CD4-positive, alpha-beta T cell treated with Interleukin-21 for 1 hour (primary cell): ENCODE results near the gene SRPK2.
"Not testable (repeated sequence)": the region's sequence is repeated elsewhere in the genome, so short reads cannot be mapped to it uniquely, and the experiment has no call there.

ENCODE experiments used
- DNase-seq: peaks from one replicate; pipeline ENCODE4 v3.0.0-alpha.2; 2020

Gene SRPK2

DNA sequence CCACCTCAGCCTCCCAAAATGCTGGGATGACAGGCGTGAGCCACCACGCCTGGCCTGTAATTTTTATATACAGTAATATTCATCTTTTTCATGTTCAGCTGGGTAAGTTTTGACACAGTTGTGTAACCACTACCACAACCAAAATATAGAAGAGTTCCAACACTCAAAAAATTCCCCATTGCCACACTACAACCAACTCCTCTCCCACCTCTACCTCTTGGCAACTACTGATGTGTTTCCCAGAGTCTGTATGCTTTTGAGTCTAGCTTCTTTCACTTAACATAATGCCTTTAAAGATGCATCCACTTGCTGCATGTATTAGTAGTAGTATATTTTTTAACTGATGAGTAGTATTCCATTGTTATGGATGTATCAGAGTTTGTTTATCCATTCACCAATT lies 90.7 kb downstream of the SRPK2 start:
- no peak for DNase-seq

DNA sequence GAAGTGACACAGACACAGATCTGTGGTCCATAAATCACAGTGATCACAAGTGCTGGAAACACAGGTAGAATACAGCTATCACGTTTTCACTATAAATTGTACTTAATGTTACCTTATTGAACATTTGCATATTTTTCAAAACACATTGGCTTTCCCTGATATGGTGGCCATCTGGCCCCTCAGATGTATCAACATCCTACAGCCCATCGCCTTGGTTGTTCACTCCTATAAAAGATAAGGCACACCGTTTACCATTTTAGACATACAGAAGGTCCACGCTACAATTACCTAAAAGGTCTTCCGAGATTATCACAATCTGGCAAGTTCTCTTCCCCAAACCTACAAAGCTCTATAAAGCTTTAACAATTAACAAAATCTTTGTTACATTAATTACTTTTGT lies 91.4 kb downstream of the SRPK2 start:
- no peak for DNase-seq

DNA sequence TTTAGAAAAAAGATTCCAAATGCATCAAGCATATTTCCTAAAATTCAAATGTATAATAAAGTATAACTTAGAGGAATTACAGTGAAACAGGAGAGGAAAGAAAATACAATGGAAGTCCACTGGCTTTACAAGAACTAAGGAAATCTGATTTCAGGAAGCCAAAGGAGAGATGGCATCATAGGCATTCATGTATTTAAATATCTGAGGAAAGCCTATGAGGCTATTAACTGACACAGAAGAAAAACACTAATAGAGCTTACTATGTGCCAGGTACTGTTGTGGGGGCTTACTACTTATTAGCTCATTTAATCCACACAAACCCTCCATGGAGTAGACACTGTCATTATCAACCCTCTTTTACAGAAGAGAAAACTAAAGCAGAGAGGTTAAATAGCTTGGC lies 92.2 kb downstream of the SRPK2 start:
- no peak for DNase-seq

DNA sequence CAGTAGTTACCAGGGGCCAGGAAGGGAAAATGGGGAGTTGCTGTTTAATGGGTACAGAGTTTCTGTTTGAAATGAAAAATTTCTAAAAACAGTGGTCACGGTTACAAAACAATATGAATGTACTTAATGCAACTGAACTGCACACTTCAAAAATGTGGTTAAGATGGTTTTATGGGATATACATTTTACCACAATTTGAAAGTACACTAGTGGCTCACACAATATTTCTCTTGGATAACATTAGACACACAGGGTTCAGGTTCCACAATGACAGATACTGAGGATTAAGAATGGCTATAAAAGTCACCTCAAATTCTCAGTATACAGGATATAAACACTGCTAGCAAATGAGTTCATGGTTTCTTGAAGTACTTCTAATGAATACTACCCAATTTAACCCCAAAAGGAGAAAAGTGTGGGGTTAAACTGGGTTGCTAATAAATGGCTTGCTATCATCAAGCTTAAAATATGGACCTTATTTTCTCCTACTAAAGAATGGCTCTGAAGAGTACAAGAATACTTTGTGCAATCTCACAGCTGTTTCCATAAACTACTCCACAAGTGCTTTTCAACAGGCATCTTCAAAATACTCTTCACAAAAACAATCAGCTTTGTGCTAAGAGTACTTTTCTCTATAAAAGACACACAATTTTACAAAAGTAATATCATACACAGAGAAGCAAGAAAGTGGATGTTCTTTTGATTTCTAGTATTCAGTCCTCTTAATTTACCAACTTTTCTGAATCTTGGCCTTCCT lies 92.9 kb downstream of the SRPK2 start:
- DNase-seq: no peak

DNA sequence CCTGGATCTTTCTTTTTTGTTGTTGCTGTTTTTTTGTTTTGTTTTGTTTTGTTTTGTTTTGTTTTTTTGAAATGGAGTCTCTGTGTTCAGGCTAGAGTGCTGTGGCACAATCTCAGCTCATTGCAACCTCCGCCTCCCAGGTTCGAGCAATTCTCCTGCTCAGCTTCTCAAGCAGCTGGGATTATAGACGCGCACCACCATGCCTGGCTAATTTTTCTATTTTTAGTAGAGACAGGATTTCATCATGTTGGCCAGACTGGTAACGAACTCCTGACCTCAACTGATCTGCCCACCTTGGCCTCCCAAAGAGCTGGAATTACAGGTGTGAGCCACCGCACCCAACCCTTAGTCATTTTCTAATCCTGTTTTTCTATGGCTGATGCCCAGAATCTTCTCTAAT lies 94.2 kb downstream of the SRPK2 start:
- DNase-seq: not testable (repeated sequence)

DNA sequence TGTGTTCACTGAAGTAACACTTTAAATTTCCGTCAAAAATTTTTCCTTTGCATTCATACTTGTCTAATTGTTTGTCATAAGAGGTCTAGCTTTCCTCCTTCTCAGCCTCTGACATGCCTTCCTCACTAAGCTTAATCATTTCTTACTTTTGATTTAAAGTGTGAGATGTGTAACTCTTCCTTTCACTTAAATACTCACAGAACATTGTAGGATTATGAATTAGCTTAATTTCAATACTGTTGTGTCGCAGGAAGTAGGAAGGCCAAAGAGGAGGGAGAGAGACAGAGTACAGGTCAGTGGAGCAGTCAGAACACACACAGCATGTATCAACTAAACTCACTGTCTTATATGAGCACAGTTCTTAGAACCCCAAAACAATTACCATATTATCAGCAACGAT lies 99.0 kb downstream of the SRPK2 start:
- no peak for DNase-seq

DNA sequence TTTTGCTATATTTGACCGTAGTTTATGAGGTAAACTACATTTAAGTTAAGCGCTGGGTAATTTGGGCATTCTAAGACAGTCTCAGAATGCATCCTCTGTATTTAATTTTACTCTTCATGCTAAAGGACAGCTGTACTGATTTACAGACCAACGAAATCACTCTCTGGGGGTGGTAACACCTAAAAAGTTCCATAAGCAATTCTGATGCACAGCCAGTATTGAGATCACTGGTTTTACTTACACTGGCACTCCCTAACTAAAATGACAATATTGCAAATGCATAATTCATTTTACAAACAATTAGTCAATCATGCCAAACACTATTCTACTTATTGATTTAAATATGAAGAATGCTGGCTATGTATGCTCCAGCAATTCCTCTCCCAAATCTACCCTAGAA lies 102.3 kb downstream of the SRPK2 start:
- no peak for DNase-seq

DNA sequence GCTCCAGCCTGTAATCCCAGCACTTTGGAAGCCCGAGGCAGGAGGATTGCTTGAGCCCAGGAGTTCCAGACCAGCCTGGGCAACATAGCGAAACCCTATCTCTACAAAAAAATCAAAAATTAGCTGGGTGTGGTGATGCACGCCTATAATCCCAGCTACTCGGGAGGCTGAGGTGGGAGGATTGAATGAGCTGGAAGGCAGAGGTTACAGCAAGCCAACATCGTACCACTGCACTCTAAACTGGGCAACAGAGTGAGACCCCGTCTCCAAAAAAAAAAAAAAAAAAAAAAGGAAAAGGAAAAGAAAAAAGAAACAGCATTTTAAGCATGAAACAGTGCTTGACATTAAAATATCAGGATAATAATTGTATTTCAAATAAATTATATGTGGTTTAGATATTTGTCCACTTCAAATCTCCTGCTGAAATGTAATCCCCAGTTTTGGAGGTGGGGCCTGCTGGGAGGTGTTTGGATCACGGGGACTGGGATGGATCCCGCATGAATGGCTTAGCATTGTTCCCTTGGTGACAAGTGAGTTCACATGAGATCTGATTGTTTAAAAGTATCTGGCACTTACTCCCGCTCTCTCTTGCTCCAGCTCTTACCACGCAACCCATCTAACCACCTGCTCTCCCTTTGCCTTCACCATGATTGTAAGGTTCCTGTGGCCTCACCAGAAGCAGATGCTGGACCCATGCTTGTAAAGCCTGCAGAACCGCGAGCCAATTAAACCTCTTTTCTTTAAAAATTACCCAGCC lies 103.4 kb downstream of the SRPK2 start:
- DNase-seq: no peak

DNA sequence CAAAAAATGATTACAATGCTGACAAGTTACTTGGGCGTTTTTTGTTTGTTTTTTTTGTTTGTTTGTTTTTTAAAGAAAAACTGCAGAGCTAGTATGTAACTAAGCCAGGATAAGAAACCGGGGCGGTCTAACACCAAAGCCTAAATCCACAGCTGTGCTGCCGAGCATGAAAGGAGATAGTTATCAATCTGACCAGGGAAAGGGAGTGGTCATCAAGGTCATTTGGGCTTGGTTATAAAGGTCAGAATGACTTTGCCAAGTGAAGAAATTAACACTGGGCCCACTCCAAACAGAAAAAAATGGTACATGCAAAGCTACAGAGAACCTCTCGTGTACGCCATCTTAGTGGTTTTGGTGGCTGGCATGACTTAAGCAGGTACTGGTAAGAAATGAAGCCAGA lies 104.7 kb downstream of the SRPK2 start:
- no peak for DNase-seq

DNA sequence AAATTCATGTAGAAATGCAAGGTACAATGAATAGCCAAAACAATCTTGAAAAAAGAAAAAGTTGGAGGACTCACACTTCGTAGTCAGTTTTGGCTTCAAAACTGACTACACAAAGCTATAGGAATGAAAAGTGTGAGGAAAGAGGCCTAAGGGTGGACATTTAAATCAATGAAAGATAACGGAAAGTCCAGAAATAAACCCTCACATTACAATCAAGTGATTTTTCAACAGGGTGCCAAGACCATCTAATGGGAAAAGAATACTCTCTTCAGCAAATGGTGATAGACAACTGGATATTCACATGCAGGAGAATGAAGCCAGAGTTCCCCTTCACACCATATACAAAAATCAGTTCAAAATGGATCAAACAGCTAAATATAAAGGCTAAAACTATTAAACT lies 106.8 kb downstream of the SRPK2 start:
- no peak for DNase-seq

DNA sequence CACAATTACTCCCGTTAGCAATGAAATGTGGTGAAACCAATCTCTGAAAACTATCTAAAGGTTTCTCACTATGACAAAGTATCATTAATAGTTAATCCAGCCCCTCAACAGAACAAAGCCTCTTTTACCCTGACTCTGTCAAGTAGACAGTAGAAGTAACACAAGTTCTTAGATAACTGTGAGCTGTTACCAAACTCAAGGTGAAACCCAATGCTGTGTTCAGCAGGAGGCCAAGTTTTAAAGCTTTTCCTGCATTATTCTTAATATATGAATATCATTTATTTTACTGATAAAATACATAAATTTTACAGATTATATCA lies 109.1 kb downstream of the SRPK2 start:
- no peak for DNase-seq

DNA sequence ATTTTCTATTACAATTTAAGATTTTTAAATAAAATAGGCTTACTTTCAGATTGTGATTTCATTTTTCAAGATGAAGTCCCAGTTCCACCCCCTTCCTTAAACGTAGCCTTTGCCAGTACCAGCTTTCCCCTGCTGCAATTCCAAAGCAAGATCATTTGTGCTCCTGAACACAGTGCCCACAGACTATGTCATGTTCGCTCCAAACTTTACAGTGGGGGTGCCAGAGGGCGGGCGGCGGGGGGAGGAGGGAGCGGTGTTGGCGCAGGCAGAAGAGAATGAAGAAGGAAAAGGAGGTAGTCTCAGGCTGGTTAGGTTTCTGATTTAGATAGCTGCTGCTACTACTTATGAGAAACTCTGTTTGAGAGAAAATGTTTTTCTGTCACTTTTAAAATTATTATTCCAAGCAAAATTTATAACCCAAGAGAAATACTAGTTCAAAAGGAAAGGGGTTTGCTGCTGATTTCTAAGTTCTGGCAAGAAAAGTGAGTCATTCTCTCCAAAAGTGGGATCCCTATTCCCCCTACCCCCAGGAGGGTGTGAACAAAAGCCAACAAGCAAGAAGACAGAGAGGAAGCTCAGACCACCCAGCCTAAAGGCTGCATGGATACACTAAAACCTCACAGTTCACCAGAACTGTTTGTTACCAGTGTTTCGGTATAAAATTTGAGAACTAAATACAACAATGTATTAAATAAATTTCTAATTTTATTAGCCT lies 109.6 kb downstream of the SRPK2 start:
- no peak for DNase-seq

DNA sequence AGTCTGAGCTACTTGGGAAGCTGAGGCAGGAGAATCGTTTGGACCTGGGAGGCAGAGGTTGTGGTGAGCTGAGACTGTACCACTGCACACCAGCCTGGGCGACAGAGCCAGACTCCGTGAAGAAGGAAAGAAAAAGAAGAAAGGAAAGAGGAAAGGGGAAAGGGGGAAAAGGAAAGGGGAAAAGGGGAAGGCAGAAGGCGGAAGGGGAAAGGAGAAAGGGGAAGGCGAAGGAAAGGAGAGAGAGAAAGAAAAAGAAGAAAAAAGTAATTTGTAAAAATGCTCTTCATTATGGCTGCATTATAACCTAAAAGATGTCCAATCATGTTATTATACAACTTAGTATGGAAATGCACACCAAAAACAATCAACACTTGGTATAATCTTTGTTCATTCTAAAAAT lies 110.2 kb downstream of the SRPK2 start:
- DNase-seq: no peak

DNA sequence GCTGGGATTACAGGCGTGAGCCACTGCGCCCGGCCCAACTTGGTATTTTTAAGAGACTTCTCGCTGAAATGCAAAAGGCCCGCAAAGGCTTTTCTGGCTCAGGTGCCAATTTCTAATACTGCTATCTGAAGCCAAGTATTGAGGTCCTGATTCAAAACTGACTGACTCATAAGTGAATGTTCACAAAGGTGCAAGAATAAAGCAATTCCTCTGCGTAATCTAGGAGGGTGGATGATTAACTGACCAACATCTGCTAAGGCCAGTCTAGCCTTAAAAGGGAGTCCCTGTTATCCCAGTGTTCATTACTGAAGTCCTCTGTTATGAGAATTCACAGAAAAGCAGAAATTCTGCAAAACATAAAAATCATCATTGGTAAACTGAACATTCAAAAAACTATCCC lies 111.4 kb downstream of the SRPK2 start:
- no peak for DNase-seq

DNA sequence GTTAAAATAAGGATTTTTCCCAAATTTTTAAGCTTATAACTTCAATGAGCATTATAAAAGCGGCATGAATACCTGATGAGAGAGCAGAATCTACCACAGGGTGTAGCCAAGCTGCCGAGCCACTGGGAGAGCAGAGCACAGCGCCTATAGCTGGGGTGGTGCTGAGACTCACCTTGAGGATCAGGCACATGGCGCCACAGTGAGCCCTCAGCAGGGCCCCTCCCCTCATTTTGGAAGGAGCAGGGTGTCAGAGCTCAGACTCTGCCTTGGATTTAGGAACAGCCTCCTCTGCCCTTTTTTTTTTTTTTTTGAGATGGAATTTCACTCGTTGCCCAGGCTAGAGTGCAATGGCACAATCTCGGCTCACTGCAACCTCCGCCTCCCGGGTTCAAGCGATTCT lies 118.6 kb downstream of the SRPK2 start:
- DNase-seq: no peak

DNA sequence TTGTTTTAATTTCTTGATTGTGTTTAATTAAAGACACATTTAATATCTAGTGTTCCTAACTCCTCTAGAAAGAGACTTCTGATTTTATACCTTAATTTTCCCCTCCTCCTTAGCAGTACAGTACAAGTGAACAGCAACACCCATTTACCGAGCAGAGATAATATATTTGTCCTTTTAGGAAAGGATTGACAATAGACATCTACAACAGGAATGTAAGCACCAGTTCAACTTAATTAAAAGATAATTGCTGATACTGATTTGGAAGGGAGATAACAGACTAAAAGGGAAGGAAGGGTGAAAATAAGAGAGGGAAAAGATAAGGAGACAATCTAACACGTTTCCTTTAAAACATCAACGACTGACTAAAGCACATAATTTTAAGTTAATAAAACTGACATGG lies 119.3 kb downstream of the SRPK2 start:
- peak; percentile 11 for DNase-seq

DNA sequence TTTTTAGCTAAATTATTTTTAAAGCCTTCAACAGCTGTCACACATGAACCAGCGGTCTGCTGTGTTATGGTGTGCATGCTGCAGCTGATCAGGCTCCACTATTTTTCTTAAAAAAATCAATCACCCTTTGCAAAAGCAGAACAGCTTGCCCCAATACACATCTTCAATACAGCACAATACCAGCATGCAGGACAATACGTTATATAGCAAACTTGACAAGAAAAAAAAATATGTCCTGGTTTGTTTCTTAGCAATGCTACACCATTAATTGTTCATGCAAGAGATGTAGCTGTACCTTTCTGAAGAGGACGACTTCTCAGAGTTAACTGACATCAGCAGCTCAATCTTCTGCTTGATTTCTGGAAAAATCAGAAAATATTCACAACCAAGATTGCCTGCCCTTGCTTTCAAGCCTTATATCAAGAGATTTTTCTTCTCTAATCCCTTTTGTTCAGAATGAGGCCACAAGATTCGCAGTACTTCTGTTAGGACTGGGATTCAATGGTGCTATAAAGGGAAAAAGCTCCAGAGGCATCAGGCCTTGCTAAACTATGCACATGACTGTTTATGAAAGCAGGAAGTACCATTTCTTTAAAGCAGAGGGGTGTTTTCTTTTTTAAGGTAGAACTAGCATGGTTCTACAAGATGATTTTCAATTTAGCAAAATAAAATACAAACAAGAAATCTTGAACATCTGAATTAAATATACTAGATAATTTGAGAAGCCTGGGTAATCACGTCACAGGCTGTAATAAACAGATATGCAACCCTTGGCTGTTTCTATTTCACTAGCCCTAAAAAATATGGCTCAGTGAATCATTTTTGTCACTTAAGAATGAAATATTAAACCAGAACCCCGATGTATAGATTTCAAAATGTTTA lies 120.0 kb downstream of the SRPK2 start:
- DNase-seq: peak; percentile 52

DNA sequence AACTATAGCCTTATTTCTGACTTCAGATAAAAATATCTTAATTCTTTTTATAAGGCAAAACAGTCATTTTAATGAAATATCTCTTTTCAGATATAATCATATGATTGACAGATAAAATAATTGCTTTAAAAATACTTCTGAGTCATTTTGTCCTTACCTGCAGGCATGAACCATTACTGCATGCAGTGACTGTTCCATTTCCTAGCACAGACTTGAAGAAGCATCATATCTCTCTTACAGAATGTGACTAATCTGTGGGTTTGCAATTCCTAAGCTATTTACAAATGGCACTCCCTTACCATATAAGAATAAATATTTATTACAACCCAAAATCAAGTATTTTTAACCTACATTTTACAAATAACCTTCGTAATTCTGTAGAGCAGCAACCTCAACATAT lies 120.7 kb downstream of the SRPK2 start:
- peak; percentile 12 for DNase-seq

DNA sequence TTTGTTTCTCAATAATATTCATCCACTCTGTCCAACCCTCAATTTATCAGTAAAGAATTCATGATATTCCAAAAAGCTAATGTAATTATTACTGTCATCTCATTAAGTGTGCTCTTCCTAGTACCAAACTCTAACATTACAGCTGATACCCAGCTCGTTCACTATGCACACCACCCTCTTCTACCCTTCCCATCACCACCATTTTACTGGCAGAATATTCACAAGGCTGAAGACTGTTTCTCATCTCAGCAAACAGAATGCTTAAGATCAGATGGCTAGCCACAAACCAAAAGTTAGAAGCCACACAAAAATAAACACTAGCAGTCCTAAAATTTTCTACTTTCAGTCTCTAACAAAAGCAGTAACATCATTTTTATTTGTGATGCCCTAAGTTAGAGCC lies 121.5 kb downstream of the SRPK2 start:
- DNase-seq: peak; percentile 26

DNA sequence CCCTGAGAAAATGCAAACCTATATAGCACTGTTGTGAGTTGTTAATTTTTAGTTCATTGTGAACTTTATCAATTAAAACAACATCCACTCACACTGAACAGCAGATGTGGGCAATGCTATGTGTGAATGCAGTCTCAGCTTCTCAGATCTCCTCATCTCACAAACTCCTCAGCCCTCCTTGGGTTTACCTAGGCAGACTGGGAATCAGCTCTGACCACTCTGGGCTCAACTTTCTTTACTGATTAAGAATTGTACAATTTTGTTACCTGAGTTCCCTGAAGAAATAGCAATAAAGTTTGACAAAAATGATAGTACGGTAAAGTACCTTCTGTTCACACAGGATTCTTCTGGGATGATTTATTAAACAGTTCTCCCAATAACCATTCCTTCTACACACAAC lies 124.0 kb downstream of the SRPK2 start:
- no peak for DNase-seq

DNA sequence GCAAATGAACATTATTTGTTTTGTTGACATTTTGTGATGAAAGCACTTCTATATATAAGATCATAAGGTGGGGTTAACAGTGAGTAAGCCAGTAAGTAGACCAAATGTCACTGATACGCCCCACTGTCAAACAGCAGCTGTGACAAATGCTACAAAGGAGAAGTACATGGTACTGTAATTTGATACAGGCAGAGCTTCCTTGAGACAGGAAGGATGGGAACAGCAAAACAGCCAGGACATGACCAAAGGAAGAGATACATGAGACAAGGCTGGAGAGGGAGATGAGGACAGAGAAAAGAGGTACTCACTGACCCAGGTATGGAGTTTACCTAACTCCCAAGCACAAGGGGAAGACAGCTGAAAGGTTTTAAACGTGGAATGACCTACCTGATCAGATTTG lies 127.0 kb downstream of the SRPK2 start:
- no peak for DNase-seq

DNA sequence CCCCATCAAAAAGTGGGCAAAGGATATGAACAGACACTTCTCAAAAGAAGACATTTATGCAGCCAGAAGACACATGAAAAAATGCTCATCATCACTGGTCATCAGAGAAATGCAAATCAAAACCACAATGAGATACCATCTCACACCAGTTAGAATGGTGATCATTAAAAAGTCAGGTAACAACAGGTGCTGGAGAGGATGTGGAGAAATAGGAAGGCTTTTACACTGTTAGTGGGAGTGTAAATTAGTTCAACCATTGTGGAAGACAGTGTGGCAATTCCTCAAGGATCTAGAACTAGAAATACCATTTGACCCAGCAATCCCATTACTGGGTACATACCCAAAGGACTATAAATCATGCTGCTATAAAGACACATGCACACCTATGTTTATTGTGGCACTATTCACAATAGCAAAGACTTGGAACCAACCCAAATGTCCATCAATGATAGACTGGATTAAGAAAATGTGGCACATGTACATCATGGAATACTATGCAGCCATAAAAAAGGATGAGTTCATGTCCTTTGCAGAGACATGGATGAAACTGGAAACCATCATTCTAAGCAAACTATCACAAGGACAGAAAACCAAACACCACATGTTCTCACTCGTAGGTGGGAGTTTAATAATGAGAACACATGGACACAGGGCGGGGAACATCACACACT lies 128.4 kb downstream of the SRPK2 start:
- not testable (repeated sequence) for DNase-seq

DNA sequence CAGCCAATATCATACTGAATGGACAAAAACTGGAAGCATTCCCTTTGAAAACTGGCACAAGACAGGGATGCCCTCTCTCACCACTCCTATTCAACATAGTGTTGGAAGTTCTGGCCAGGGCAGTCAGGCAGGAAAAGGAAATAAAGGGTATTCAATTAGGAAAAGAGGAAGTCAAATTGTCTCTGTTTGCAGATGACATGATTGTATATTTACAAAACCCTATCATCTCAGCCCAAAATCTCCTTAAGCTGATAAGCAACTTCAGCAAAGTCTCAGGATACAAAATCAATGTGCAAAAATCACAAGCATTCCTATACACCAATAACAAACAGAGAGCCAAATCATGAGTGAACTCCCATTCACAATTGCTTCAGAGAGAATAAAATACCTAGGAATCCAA lies 129.8 kb downstream of the SRPK2 start:
- DNase-seq: not testable (repeated sequence)
